Left forelimb (tissue), 1 donor: ENCODE measurements around the gene STK39.
"Not testable (repeated sequence)": the region's sequence is repeated elsewhere in the genome, so short reads cannot be mapped to it uniquely, and the experiment has no call there.

ENCODE experiments used
- DNase-seq: peaks from one replicate; pipeline ENCODE4 v3.0.0-alpha.2; 2018; ENCODE audit warnings: low spot score

Gene STK39

DNA sequence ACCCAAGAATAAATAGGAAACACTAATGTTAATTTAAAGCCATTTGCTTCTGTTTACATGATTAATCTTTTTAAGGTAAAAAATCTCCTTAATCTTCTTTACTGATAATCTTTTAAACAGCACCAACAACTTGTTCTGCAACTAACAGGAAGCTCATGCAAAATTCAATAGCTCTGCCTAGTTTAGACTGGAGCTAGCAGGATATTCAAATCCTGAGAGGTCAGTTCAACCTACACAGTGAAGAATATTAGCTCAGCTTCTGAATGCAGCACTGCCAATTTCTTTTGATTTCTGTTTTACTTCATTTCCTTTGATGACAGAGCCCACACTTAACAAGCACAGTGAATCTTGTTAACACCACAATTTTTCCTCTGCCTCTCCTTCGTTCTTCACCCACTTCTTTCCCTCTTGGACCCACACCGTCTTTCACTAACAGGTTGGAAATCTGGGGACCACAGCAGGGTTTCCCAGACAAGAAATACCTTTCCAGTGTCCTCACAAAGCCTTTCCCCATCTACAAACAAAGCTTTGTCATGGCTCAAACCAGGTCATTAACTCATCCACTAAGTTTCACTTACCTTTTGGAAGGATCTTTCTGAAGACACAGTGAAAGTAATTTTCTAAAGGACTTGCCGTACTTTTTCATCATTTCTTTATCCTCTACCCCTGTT, 109.8 kb downstream of the STK39 start:
- DNase-seq: no peak

DNA sequence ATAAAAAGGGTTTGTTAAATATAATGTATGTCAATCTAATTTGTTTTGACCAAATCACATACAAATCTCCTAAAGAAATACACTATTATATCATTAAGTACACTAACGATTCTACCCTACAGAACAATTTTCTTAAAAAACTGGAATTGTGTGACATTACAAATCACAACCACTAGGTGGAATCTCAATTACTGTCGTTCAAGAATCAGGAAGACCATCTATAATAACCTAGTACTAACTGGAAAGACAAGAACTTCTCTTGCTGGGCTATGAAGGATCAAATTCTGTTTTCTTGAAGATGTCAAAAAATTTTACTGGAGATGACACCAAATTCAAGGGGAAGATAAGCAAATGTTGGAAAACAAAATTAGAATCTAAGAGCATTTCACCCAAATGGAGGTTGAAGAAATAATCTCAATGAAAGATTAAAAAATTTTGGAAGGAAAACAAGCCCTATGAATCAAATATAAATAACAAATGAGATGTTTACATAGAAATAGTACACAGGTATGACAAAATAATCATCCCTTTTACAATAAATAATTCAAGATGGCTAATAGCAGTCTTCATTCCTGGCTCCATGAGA, 110.9 kb downstream of the STK39 start:
- no peak for DNase-seq

DNA sequence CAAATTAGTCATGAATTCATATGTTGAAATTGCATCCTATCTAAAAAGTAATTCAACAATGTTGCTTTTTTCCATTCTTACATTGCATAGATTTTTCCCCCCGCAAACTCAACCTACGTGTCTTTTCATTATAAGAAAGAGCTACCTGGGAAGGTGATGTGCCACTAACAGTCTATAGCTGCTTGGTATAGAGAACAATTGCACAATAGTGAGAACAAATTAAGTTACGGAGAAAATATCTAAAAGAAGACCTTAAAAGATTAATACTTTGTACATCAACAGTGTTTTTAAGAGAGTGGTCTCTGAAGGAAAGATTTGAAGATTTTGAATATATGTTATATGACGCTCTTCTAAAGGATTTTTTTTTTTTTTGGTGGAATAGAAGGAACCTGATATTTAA, 111.8 kb downstream of the STK39 start:
- DNase-seq: no peak

DNA sequence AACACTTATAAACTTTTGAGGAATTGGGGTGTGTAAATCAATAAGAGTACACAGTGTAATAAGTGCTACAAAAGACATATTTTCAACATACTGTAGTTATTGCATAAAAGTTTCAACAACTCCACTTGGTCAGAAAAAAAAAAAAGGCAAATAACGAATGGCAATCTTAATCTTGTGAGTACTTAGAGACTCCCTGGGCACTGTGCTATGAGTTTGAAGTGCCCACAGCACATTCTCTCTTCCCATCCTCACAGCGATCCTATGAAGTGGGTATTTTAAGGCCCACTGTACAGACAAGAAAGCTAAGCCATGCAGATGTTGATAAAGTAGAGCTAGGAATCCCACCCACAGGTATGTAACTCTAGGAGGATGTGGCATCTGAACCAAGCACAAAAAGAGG, 112.3 kb downstream of the STK39 start:
- no peak for DNase-seq

DNA sequence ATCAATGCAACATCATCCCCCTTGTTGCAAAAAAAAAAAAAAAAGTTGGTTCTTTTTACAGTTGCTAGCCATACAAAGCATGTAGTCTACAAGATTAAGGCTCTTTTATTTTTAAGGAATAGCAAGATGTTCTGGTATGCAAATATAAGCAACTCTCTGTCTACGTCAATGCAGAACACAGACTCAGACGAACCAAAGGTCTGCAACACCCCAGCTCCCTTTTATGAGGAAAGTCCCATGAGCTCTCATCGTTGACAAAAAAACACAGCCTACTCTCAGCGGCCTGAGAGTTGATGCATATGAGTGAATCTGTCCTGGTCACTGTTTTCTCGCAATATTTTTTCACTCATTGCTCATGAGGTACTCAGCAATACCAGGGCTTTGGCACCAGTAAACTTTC, 112.9 kb downstream of the STK39 start:
- no peak for DNase-seq

DNA sequence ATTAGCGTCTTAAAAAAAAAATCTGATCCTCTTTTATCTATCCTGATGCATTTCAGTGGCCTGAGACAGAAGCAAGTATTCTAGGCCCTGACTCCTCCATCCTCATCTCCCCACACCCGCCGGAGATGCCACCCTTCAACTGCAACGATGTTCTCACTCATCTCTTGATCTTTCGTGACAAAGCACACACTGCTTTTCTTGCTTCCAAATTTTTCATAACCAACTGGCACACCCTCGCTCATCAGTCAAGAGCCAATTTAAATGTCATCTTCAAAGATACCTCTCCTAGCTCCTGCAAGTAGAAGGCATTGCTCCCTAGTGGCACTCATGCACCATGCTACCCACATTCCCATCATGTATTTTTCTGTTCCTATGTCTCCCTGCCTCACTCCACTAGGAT, 115.0 kb downstream of the STK39 start:
- DNase-seq: no peak

DNA sequence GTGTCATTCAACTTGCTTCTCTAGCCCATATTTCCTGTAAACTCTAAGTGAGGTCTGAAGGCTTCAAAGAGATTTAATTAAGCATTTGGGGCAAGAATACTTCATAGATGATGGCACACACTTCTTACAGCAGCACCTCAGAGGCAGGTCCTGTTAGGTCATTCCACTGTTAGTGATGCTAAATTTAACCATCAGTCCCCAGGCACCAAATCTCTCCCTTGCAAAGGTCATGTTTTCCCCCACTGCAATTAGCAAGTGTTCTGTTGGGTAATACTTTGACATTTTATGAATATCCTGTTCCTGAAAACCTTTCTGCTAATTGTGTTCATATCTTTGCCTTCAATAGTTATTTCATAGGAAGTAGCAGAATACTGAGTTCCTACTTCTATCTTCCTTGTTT, 117.0 kb downstream of the STK39 start:
- no peak for DNase-seq

DNA sequence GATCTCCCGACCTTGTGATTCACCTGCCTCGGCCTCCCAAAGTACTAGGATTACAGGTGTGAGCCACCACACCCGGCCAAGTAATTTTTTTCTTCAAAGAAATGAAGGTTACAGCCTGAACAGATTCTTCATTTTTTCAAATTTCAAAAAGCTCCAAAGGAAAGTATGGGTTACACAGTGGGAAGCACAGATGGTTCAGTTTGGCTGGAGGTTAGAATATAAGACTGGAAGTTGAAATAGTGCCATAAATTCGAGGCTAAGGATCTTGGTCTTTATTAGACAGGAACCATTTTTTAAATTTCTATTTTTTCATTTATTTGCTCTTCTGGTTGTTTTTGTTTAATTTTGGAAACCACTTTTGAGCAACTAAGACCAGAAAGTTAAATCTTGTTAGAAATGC, 120.0 kb downstream of the STK39 start:
- DNase-seq: no peak

DNA sequence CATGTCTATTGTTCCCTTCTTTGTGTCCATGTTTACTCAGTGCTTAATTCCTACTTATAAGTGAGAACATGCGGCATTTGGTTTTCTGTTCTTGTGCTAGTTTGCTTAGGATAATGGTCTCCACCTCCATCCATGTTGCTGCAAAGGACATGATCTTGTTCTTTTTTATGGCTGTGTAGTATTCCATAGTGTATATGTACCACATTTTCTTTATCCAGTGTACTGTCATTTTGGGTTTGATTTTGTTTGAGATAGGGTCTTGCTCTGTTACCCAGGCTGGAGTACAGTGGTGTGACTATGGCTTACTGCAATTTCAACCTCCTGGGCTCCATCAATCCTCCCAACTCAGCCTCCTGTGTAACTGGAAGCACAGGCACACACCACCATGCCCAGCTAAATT, 125.2 kb downstream of the STK39 start:
- DNase-seq: not testable (repeated sequence)

DNA sequence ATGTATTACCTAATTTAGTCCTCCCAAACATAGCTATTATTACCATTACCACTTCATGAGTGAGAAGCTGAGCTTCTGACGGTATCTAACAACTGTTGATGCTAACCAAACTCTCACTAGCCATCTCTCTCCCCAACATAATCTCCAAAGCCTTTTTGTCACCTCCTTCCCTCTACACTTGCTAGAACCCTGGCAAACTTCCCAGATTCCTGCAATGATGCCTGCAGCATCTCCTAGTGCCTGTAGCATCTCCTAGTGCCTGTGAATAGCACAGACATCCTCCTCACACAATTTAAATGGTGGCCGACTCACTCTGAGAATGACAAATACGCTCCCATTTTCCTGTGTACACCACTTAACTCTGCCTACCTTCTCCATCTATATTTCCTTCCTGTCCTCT, 126.7 kb downstream of the STK39 start:
- DNase-seq: no peak

DNA sequence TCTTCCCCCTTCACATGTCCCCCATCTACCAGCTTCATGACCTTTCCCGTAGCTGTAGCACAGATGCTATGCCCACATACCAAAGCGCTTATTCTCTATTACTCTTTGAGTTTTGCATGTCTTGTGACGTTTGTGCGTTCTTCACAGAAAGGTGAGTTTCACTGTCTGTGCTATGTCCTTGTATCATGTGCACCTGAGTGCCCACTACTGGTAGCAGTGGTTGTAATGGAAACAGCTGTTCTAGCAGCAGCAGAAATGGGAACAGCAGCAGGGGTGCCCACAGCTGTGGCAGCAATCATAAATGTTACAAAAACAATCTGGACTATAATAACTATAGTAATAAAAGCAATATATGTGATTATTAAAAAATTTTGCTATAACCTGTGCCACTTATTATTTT, 127.1 kb downstream of the STK39 start:
- DNase-seq: no peak

DNA sequence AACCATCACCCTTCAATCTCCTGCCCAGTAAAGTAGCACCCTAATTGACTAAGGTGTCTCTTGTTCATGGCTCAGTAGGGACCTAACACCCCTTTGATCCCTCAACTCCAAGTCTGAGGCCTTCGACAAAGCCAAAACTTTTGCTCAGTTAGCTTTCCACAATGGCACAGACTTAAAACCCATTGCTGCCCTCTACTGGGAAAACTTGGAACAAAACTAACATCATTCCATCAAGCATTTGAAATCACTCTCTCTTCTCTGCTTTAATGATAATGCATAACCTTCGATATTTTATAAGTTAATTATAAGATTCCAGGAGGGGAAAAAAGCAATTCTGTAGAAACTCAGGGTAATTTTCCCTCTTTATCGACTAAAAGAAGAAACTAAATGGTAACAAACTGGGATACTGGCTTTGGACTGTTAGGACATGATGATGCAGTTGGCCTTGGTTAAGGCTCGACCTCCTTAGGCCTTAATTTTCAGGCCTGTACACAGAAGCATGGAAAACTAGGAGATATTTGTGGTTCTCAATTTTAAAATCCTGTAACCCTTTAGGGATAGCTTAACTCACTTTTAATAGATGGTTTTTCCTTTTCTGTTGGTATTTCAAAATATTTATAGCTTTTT, 127.8 kb downstream of the STK39 start:
- DNase-seq: no peak

DNA sequence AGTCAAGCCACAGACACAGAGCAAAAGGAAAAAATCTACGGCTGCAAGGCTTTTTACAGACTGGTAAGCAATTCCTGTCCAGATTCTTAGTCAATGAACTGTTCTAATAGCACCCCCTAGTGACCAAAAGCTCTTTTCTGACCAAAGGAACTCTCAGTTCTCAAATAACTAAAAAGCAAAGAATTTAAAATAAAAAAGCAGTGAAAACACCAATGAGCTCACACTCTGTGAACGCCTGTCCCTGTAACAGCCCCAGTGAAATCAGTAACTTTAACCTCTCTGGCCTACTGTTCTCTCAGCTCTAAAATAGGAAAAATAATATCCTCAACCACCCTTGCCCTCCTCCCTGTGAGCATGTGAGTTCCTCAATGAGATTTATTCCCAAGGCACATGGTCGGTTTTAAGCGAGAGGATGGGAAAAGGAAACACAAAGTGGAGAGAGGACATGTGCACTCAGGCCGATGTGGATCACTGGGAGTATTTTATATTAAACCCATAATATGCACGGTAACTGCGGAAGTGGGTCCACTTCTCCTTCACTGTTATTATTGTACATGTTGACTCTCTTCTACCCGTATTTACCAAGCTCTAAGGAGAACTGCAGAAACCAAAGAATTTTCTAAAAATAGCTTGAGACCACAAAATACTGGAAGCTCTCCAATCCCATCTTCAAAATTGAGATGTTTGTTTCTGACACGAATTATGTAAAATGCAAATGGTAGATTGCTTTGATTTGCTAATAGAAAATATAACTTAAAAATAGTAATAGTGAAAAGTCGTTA, 128.5 kb downstream of the STK39 start:
- DNase-seq: no peak

DNA sequence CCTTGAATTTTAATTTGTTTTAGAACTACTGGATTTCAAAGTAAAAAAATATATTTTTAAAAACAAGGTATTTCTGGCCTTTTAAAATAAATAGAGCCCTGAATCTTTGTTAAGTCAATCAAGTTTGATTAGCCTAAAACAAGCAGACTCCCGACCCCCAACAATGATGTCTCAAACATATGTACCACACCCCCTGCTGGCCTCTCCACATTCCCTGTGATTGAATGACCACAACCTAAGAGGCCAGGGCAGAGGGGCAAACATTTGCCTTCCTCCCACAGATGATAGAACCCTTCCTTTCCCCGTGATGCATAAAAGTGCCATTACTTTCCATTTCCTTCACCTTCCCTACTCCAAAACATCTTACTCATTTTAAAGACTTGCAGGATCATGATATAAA, 130.9 kb downstream of the STK39 start:
- DNase-seq: no peak

DNA sequence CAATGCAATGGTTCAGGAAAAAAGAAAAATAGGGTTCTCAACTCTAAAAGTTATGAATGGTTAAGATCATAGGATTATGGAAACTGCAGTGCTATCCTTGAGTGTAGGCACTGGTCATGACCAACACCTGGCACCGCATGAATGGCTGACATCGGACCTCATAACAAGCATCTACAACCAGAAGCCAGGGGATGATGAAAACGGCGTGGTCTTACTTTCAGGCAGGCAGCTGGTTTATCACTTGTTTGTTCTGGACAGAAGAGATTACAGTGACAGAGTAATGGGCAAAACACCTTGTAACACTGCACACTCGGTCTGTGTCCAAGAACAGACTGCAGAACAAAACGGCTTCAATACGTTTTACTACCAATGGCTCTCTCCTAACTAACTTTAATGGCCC, 132.8 kb downstream of the STK39 start:
- DNase-seq: no peak

DNA sequence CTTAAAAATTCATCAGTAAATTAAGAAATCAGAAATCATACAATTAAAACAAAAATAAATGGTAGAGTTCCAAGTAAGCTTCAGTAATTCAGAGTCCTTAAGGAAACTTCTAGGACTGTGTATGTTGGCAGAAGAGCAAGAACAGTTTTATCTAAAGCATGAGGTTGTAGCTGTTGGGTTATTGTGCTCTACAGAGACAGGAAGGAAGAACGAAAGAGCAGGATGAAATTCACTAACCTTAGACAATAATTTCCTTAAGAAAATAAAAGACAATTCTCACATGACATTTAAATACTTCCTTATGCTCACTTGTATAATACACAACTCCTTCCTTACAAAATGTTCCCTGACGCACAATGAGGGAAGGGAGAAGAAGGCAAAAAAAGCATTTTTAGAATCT, 133.4 kb downstream of the STK39 start:
- no peak for DNase-seq

DNA sequence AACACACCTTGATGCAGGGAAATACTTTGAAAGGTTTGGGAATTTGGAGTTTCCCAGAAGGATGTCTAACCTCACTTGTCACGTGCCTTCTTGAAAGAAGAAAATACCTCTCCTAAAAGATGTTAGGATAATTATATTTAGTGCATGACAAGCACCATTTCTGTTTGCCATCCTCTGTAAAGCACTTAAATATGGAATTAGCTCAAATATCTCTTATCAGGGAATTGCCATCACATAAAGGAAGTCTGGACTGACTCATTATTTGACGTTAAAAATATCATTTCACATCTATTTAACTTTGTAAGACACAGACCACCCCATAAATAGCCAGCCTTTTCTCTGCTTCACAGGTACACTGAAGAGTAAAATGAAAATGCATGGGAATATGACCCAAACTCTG, 140.1 kb downstream of the STK39 start:
- DNase-seq: no peak

DNA sequence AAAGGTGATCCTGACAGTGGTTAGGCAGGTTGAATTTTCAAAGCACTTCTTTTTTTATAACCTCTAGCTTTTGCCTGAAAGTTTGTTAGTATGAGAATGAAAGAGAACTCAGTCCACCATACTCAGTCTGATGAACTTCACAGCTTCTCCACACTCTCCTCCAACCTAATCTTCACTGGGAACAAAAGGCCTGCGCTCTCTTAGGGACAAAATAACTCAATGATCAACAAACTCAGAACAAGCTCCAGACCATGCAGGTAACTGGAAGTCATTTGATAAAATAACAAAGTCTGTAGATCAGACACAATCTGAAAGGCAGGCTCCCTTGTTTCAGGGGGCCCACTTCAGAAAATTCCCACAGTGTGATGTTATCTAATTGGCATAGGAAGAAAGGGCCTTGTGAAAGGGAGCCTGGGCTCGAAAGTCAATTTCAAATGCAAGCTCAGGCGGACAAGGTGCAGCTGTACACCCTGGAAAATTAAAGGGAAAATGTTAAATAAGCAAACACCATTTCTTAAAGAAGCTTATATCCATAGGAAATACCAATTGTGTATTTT, 142.2 kb downstream of the STK39 start:
- DNase-seq: no peak

DNA sequence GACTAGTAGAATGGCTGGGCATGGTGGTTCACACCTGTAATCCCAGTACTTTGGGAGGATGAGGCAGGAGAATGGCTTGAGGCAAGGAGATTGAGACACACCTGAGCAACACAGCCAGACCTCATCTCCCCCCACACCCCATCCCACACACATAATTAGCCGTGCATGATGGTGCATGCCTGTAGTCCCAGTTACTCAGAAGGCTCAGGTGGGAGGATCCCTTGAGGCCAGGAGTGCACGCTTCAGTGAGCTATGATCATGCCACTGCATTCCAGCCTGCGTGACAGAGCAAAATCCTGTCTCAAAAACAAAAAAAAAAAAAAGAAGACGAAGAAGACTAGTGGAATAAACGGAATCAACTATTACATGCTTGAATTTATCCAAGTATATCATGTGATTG, 150.0 kb downstream of the STK39 start:
- no peak for DNase-seq

DNA sequence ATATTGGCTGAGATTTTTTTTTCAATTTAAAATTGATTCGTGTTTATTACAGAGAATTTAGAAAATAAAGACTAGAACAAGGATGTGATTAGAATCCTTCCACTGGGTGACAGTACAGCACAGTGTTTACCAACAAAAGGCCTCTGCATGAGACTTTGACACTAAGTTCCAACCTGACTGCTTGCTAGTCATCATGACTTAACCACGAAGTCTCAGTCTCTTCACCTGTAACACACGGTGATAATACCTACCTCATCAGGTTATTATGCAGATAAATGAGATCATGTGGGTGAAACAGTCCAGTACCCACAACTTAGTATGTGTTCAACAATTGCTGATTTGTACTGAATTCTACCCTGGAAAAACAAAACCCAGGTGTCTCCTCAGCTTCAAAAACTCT, 151.2 kb downstream of the STK39 start:
- no peak for DNase-seq

DNA sequence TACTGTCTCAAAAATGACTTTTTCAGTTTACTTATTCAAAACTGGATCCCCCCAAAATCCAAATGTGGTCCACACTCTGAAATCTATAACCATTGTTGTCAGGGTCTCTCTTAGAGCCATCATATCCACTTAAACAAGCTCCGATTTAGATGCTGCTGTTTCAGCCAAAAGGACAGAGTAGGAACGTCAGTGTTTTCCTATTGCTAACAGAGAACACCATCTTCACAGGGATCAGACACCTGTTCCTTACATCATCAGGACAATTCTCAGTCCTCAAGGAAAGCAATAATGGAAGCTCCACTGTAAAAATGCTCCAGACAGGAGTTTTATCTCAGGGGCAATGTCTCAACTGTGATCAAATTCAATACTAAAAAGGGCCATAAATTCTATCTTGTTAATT, 155.4 kb downstream of the STK39 start:
- no peak for DNase-seq

DNA sequence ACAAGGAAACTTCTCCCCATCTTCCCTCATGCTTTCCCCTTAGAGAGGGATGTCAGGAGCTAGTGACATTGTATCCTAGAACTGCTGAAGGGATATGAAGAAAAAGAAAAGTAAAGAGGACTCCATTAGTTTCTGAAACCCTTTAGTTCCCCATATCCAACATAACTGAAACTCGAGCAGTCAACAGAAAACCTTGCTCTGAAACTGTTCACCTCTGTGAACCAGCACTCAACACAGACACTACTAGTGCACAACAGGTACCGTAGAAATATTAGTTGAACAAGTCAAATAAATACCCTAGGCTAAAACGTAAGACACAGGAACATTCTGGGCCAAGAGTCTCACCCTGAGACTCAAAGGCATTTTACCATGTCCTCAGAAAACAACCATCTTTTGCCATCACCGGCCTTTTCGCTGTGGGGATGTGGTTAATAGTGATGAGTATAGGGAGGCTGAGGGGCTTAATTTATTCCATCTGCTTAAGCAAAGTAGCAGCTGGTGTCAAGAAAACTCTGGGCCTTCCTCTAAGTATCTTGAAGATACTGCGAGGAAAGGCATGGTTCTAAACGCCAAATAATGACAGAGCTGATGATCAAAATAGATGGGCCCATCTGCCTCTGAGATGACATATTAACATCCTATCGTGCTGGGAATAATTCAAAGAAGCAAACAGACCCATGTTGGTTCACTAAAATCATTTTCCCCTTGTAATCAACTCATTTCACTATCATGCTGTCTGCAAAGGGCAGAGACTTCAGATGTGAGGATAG, 156.8 kb downstream of the STK39 start:
- DNase-seq: no peak
